Measurements from ENCODE around the gene LGALS9.

LGALS9 gene

DNA sequence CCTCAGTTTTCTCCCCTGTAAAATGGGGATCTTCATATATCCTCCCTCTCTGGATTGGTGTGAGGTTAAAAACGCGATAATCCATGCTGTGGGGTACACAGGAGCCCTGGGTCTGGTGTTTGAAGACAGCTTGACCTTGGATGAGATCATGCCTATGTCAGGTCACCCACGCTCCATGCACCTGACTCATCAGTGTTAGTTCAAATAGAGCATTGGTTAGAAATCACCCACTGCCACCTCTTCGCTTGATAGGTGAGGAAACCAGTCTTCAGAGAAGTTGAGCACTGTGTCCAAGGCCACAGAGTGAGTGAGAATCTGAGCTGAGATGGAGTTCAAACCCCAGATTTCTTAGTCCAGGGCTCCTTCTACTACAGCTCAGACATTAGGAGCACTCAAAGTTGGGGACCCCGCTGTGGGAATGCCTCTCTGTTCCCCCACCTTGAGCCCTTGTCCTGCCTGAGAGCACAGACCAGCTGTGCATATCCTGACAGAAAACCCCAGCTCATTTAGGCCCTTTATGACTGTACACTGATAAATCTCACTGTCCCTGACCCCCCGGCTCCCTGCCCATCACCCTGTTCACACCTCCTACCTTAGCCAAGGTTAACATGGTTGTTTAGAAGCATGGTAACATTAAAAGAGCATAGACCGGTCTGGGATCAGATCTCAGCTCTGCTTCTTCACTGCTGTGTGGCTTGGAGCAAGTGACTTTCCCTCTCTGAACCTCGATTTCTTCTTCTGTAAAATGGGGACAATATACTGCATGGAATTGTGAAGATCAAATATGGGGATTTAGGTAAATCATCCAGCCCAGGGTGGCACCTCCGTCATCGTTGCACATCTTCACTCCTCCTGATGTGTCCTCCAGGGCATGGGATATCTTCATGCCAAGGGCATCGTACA, 22.4 kb upstream of the LGALS9 start:
- Histone ChIP-seq H4K91ac (ENCODE audit: low read depth, low read length, poor library complexity) (no peak overlapping the region), H3K9me3 (replicated peaks in 1 of 2; ENCODE audit: control insufficient read depth in 2 of 2, insufficient read depth in 1 of 2, low read depth in 1 of 2, low read length in 2 of 2) (no peaks in the 10 kb centered on the region), H3K27me3 (ENCODE audit: control insufficient read depth in 3 of 3, insufficient read depth in 3 of 3, low read depth in 1 of 3, low read length in 3 of 3) (no peaks in the 10 kb centered on the region), H2AK5ac (ENCODE audit: low read depth, low read length) (no peak overlapping the region), H2BK15ac (ENCODE audit: low read length) (no peak overlapping the region), H3K4me1 (ENCODE audit: control insufficient read depth in 2 of 2, insufficient read depth in 1 of 2, low read depth in 1 of 2, low read length in 2 of 2) (no peaks in the 10 kb centered on the region), H3K14ac (ENCODE audit: low read length) (no peak overlapping the region), H3K4me3 (ENCODE audit: low read length in 2 of 2) (no peak overlapping the region), H3K79me1 (ENCODE audit: low read depth, low read length) (no peaks in the 10 kb centered on the region), H3K23ac (ENCODE audit: low read depth, low read length, poor library complexity) (no peak overlapping the region), H3K27ac (replicated peaks; ENCODE audit: low read length) (no peak overlapping the region), H3K4me2 (ENCODE audit: insufficient read depth, low read length, poor library complexity, severe bottlenecking) (no peak overlapping the region), H4K8ac (ENCODE audit: low read depth, low read length) (no peak overlapping the region), H2BK120ac (ENCODE audit: low read depth, low read length) (no peak overlapping the region), H2BK5ac (ENCODE audit: low read length) (no peak overlapping the region), H2BK12ac (ENCODE audit: low read length) (no peak overlapping the region), H3K4ac (ENCODE audit: low read length) (no peak overlapping the region), H3K36me3 (replicated peaks in 1 of 2; ENCODE audit: control insufficient read depth in 2 of 2, insufficient read depth in 2 of 2, low read length in 2 of 2) (peaks cover 17 to 29% of the 10 kb centered on the region in 2 donors), H3K9ac (ENCODE audit: low read depth, low read length, poor library complexity) (no peak overlapping the region), H3K18ac (ENCODE audit: low read length) (no peak overlapping the region), H2AFZ (ENCODE audit: low read length) (no peak overlapping the region)
- DNase-seq (ENCODE audit: low spot score), result no peak
- no CpG with 5 or more reads among the region's 11 CpGs for WGBS, 2 donors (ENCODE audit: extremely low coverage in 2 of 2, insufficient read length in 2 of 2, insufficient replicate concordance in 1 of 2)

- H3K9ac ChIP-seq (ENCODE audit: low read depth, low read length, poor library complexity), result no peak overlapping the region
- H3K9me3 ChIP-seq (replicated peaks in 1 of 2; ENCODE audit: control insufficient read depth in 2 of 2, insufficient read depth in 1 of 2, low read depth in 1 of 2, low read length in 2 of 2), result no peaks in the 10 kb centered on the region
- no peak overlapping the region for H2BK120ac ChIP-seq (ENCODE audit: low read depth, low read length)
- H3K14ac ChIP-seq (ENCODE audit: low read length), result no peak overlapping the region
- no peak overlapping the region for H3K27ac ChIP-seq (replicated peaks; ENCODE audit: low read length)
- peak overlapping the region; percentile 60 for H2BK5ac ChIP-seq (ENCODE audit: low read length)
- no peak overlapping the region for H3K4ac ChIP-seq (ENCODE audit: low read length)
- no CpG with 5 or more reads among the region's 11 CpGs for WGBS, 2 donors (ENCODE audit: extremely low coverage in 2 of 2, insufficient read length in 2 of 2, insufficient replicate concordance in 1 of 2)
- no peaks in the 10 kb centered on the region for H3K4me1 ChIP-seq (ENCODE audit: control insufficient read depth in 2 of 2, insufficient read depth in 1 of 2, low read depth in 1 of 2, low read length in 2 of 2)
- H4K8ac ChIP-seq (ENCODE audit: low read depth, low read length), result no peak overlapping the region
- H3K27me3 ChIP-seq (ENCODE audit: control insufficient read depth in 3 of 3, insufficient read depth in 3 of 3, low read depth in 1 of 3, low read length in 3 of 3), result no peaks in the 10 kb centered on the region
- H3K18ac ChIP-seq (ENCODE audit: low read length), result peak overlapping the region; percentile 60
- H4K91ac ChIP-seq (ENCODE audit: low read depth, low read length, poor library complexity), result no peak overlapping the region
- no peak overlapping the region for H3K23ac ChIP-seq (ENCODE audit: low read depth, low read length, poor library complexity)
- no peak overlapping the region for H2AFZ ChIP-seq (ENCODE audit: low read length)
- H3K79me1 ChIP-seq (ENCODE audit: low read depth, low read length), result no peaks in the 10 kb centered on the region
- peaks cover 15 to 29% of the 10 kb centered on the region in 2 donors for H3K36me3 ChIP-seq (replicated peaks in 1 of 2; ENCODE audit: control insufficient read depth in 2 of 2, insufficient read depth in 2 of 2, low read length in 2 of 2)
- H2BK12ac ChIP-seq (ENCODE audit: low read length), result no peak overlapping the region
- H2AK5ac ChIP-seq (ENCODE audit: low read depth, low read length), result no peak overlapping the region
- no peak overlapping the region for H2BK15ac ChIP-seq (ENCODE audit: low read length)
- H3K4me2 ChIP-seq (ENCODE audit: insufficient read depth, low read length, poor library complexity, severe bottlenecking), result no peak overlapping the region
- no peak overlapping the region for H3K4me3 ChIP-seq (ENCODE audit: low read length in 2 of 2)
- no peak for DNase-seq (ENCODE audit: low spot score)
Observed at GRCh38 chr17:27609611-27610303, 21.2 kb upstream of the LGALS9 start.

DNA sequence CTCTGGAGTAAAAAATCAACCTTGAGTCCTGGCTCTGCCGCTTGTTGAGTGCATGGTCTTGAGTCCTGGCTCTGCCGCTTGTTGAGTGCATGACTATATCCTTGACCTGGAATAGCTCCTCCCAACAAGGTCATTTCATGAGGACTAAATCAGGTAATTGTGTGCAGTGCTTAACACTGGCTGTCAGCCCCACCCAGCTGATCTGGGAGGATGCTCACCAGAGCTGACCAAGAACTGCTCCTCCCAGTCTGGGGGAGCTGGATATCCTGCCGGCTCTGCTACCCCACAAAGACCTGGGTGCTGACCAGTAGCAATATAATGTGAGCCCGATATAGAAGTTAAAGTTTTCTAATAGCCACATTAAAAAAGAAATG, 20.7 kb upstream of the LGALS9 start:
- no peak overlapping the region for H2AK5ac ChIP-seq (ENCODE audit: low read depth, low read length)
- peak overlapping the region; percentile 60 for H2BK5ac ChIP-seq (ENCODE audit: low read length)
- H3K23ac ChIP-seq (ENCODE audit: low read depth, low read length, poor library complexity), result no peak overlapping the region
- peaks cover 15 to 29% of the 10 kb centered on the region in 2 donors for H3K36me3 ChIP-seq (replicated peaks in 1 of 2; ENCODE audit: control insufficient read depth in 2 of 2, insufficient read depth in 2 of 2, low read length in 2 of 2)
- DNase-seq (ENCODE audit: low spot score), result no peak
- no peak overlapping the region for H3K14ac ChIP-seq (ENCODE audit: low read length)
- H2BK12ac ChIP-seq (ENCODE audit: low read length), result no peak overlapping the region
- no peak overlapping the region for H3K27ac ChIP-seq (replicated peaks; ENCODE audit: low read length)
- H2BK120ac ChIP-seq (ENCODE audit: low read depth, low read length), result no peak overlapping the region
- H3K18ac ChIP-seq (ENCODE audit: low read length), result no peak overlapping the region
- no peak overlapping the region for H4K91ac ChIP-seq (ENCODE audit: low read depth, low read length, poor library complexity)
- no peak overlapping the region for H3K4ac ChIP-seq (ENCODE audit: low read length)
- H4K8ac ChIP-seq (ENCODE audit: low read depth, low read length), result no peak overlapping the region
- no peak overlapping the region for H2BK15ac ChIP-seq (ENCODE audit: low read length)
- no peak overlapping the region for H3K4me2 ChIP-seq (ENCODE audit: insufficient read depth, low read length, poor library complexity, severe bottlenecking)
- H3K79me1 ChIP-seq (ENCODE audit: low read depth, low read length), result no peaks in the 10 kb centered on the region
- WGBS, 2 donors (ENCODE audit: extremely low coverage in 2 of 2, insufficient read length in 2 of 2, insufficient replicate concordance in 1 of 2), result no CpG with 5 or more reads among the region's 4 CpGs
- H3K4me1 ChIP-seq (ENCODE audit: control insufficient read depth in 2 of 2, insufficient read depth in 1 of 2, low read depth in 1 of 2, low read length in 2 of 2), result no peaks in the 10 kb centered on the region
- no peak overlapping the region for H2AFZ ChIP-seq (ENCODE audit: low read length)
- no peaks in the 10 kb centered on the region for H3K9me3 ChIP-seq (replicated peaks in 1 of 2; ENCODE audit: control insufficient read depth in 2 of 2, insufficient read depth in 1 of 2, low read depth in 1 of 2, low read length in 2 of 2)
- no peak overlapping the region for H3K9ac ChIP-seq (ENCODE audit: low read depth, low read length, poor library complexity)
- H3K4me3 ChIP-seq (ENCODE audit: low read length in 2 of 2), result no peak overlapping the region
- no peaks in the 10 kb centered on the region for H3K27me3 ChIP-seq (ENCODE audit: control insufficient read depth in 3 of 3, insufficient read depth in 3 of 3, low read depth in 1 of 3, low read length in 3 of 3)

GRCh38 chr17:27612160-27612770, 18.7 kb upstream of the LGALS9 start:
- no peak overlapping the region for H3K18ac ChIP-seq (ENCODE audit: low read length)
- no peak overlapping the region for H3K27ac ChIP-seq (replicated peaks; ENCODE audit: low read length)
- no peak overlapping the region for H3K4me3 ChIP-seq (ENCODE audit: low read length in 2 of 2)
- no peak overlapping the region for H2BK5ac ChIP-seq (ENCODE audit: low read length)
- H3K4me1 ChIP-seq (ENCODE audit: control insufficient read depth in 2 of 2, insufficient read depth in 1 of 2, low read depth in 1 of 2, low read length in 2 of 2), result no peaks in the 10 kb centered on the region
- no CpG with 5 or more reads among the region's 3 CpGs for WGBS, 2 donors (ENCODE audit: extremely low coverage in 2 of 2, insufficient read length in 2 of 2, insufficient replicate concordance in 1 of 2)
- no peak overlapping the region for H3K14ac ChIP-seq (ENCODE audit: low read length)
- H3K27me3 ChIP-seq (ENCODE audit: control insufficient read depth in 3 of 3, insufficient read depth in 3 of 3, low read depth in 1 of 3, low read length in 3 of 3), result no peaks in the 10 kb centered on the region
- no peak overlapping the region for H2BK120ac ChIP-seq (ENCODE audit: low read depth, low read length)
- peaks cover 16 to 25% of the 10 kb centered on the region in 2 donors for H3K36me3 ChIP-seq (replicated peaks in 1 of 2; ENCODE audit: control insufficient read depth in 2 of 2, insufficient read depth in 2 of 2, low read length in 2 of 2)
- no peaks in the 10 kb centered on the region for H3K79me1 ChIP-seq (ENCODE audit: low read depth, low read length)
- H3K4ac ChIP-seq (ENCODE audit: low read length), result no peak overlapping the region
- no peak for DNase-seq (ENCODE audit: low spot score)
- no peak overlapping the region for H4K91ac ChIP-seq (ENCODE audit: low read depth, low read length, poor library complexity)
- H3K9me3 ChIP-seq (replicated peaks in 1 of 2; ENCODE audit: control insufficient read depth in 2 of 2, insufficient read depth in 1 of 2, low read depth in 1 of 2, low read length in 2 of 2), result no peaks in the 10 kb centered on the region
- H2AFZ ChIP-seq (ENCODE audit: low read length), result no peak overlapping the region
- H3K9ac ChIP-seq (ENCODE audit: low read depth, low read length, poor library complexity), result no peak overlapping the region
- no peak overlapping the region for H3K4me2 ChIP-seq (ENCODE audit: insufficient read depth, low read length, poor library complexity, severe bottlenecking)
- no peak overlapping the region for H3K23ac ChIP-seq (ENCODE audit: low read depth, low read length, poor library complexity)
- no peak overlapping the region for H2AK5ac ChIP-seq (ENCODE audit: low read depth, low read length)
- no peak overlapping the region for H2BK12ac ChIP-seq (ENCODE audit: low read length)
- no peak overlapping the region for H4K8ac ChIP-seq (ENCODE audit: low read depth, low read length)
- H2BK15ac ChIP-seq (ENCODE audit: low read length), result no peak overlapping the region
